ENCODE measurements around the gene OPCML.

The OPCML gene

GRCh38 chr11:132969892-132970291, 562.4 kb downstream of the OPCML start:
- no peak for DNase-seq

- DNase-seq, result no peak
Measured at GRCh38 chr11:132962041-132962440, 570.3 kb downstream of the OPCML start.

- no peak for DNase-seq
Measured at GRCh38 chr11:132961453-132961852, 570.8 kb downstream of the OPCML start.

DNA sequence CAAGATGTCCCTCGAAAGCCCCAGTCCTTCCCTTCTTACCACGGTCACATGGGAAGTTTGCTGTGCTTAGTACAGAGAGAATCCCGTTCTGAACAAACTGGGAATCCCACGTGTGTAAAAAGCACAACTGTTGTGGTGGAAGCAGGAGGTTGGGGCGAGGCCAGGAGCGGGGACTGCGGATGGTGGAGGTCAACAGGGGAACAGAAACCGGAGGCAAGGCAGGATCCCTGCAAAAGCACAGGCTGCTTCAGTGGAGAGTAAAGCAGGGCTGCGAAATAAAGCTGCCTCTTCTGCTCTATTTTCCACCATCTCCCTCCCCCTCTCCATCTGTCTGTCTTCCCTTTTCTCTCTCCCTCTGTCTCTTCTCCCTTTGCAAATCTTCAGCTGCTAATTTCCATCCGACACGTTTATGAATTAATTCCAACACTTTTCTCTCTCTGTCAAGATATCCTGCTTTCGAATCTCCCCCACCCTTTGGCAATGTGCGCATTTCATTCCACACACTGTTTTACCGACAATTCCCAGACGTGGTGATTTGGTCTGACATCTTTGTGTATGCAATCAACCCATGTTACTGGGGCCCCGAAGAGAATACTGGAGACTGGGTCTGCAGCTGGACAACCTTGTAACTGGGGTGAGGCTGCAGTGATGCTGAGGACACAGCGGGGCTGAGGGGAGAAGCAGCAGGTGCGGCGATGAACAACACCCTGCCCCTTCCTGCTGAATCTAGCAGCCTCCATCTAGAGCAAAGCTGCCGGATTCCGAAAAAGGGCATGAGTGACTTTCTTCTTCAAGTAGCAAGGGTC, 571.8 kb downstream of the OPCML start:
- no peak for DNase-seq

GRCh38 chr11:132959693-132960092, 572.6 kb downstream of the OPCML start:
- DNase-seq, result no peak

GRCh38 chr11:132957881-132958280, 574.4 kb downstream of the OPCML start:
- DNase-seq, result no peak

GRCh38 chr11:132948252-132948651, 584.0 kb downstream of the OPCML start:
- no peak for DNase-seq

GRCh38 chr11:132944569-132944944, 587.7 kb downstream of the OPCML start:
- DNase-seq, result no peak

DNA sequence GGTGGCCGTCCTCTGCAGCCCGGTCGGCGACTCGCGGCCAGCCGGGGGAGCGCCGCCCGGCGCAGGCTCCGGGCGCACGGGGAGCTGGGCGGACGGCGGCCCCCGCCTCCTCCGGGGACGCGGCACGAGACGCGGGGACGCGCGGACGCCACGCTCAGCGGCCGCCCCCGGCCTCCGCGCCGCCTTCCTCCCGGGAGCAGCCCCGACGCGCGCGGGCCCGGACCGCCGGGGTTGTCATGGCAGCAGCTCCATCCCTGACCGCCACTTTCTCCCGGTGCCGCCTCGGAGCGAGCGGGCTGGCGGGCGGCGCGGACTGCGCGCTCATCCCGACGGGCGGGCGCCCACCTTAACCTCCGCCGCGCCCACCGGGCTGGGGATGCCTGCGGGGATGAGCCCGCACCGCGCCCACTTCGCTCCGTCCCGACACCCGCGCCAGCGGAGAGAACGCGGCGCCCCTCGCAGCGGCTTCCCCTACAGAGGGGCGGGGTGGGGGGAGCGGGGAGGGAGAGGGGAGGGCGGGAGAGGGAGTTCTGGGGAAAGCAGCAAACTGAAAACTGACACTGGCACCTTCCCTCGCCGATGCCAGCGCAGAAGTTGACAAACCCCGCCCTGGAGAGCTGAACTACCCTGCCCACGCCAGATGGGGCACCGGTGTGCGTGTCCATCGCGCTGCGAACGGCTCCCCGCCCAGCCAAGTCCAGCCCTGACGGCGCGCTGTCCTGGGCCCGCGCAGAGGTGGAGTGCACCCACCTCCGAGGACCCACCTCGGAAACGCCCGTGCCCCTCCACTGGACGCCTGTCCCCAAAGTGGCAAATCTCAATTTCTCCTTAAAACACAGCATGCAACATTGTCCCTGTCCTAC, 588.4 kb downstream of the OPCML start:
- no peak for DNase-seq

DNA sequence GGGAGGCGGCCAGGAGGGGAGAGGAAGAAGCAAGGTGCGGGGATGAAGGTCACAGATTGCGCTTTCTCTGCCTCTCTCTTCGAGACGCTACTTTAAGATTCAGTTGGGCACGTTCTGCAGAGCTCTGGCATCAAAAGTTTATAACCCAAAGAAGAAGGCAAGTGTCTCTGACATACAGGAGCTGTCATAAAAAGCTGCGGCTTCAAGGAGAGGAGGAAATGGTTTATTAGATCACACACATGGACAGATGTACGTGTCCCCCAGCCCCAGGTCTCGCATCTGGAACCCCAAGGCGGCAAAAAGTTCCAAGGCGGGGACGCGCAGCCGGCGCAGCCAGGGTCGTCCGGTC, 589.0 kb downstream of the OPCML start:
- DNase-seq, result no peak

GRCh38 chr11:132942611-132943356, 589.5 kb downstream of the OPCML start:
- DNase-seq, result no peak

- no peak for DNase-seq
Measured at GRCh38 chr11:132941761-132942160, 590.5 kb downstream of the OPCML start.

GRCh38 chr11:132941024-132941646, 591.2 kb downstream of the OPCML start:
- no peak for DNase-seq

DNA sequence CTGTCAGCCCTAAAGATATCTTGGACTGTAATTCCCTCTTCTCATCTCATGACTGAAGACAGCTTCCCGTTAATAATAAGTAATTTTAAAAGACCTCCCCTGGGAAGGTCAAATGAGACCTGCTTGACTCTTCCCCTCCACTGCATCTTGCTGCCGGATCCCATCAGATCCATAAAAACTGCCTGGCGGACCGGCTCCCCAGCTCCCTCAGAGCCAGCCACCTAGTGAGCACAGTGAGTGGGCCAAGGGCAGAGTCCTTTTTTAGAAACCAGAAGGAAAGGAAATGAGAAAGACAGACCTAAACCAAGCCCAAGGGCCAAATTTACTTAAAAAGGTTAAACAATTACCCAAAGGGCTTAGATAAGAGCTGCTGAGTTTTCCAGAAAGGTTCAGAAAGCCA, 595.3 kb downstream of the OPCML start:
- DNase-seq, result no peak

- DNase-seq, result no peak
Measured at GRCh38 chr11:132935383-132935782, 596.9 kb downstream of the OPCML start.

DNA sequence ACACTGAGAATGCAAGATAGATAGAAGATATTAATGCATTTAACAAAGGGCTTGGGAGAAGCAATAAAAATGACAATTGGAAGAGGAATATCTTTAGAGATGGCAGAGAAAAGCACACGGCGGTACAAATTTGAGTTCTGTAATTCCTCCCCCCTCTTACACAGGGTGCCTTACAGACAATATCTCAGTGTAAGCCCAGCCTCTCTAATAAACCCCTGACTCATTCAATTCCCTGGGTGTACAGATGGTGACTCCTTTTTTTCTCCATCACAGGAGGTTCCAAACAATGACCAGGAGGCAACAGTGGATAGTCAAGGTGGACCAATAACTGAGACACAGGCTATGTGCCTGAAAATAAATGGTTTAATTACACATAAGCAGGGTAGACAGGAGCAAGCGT, 598.6 kb downstream of the OPCML start:
- DNase-seq, result no peak

DNA sequence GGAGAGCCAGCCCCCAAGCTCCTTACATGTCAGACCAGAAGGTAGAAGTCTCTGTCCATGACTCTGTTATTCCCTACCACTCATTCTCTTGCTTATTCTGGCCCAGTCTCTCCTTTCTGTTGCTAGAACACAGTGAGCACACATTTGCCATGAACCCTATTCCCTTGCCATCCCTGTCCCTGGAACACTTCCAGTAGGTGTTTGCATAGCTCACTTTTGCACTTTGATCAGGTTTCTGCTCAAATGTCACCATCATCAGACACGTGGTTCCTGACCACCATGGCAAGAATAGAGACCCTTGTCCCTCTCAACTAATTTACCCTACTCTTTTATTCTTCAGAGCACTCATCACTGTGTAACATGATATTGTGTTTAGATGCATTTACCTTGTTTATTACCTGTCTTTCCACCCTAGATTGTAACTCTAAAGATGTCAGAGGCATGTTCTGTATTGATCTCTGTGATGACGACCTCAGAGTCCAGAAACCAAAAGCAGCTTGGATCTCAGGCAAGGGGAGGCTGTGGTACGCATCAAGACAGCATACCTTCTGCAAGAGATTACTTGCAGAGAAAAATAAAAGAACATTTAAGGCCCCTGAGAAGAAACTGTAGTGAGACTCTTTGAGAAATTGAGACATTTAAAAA, 606.4 kb downstream of the OPCML start:
- DNase-seq, result no peak

GRCh38 chr11:132921597-132921996, 610.7 kb downstream of the OPCML start:
- DNase-seq, result no peak

GRCh38 chr11:132920451-132921096, 611.7 kb downstream of the OPCML start:
- DNase-seq, result no peak

DNA sequence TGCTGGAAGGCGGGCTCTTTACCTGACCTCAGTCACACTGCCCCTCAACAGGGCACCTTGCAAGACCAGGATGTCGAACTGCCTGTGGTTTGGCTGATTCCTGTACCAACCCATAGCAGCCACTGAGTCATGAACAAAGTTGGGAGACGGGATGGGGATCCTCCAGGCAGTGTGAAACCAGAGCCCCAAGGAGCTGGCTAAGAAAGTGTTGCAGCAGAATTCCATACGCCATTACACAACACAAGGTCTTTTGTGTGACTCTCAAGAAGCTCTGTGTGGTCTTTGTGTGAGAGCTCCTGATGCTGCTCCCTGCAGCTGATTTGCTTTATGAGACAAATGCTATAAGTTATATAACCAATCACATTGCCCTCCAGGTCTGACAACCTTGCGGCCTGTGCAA, 617.7 kb downstream of the OPCML start:
- DNase-seq, result no peak

- no peak for DNase-seq
Measured at GRCh38 chr11:132913886-132914285, 618.4 kb downstream of the OPCML start.

GRCh38 chr11:132913295-132913694, 619.0 kb downstream of the OPCML start:
- no peak for DNase-seq

Data from activated gamma-delta T cell (primary cell).